Effector memory CD8-positive, alpha-beta T cell (primary cell): ENCODE data around the gene GRAMD1B.
"Not testable (repeated sequence)": the region's sequence is repeated elsewhere in the genome, so short reads cannot be mapped to it uniquely, and the experiment has no call there.

Source experiments
- ATAC-seq: fragments of 150-1000 bp; cut with Tn5 transposase; replicated peaks from 2 replicates; pipeline ENCODE4 v1.10.0; 2021; ENCODE audit warnings: mild to moderate bottlenecking, moderate library complexity
- DNase-seq, 3 experiments: peaks; one replicate each; pipeline ENCODE4 v3.0.0; 2021
- H3K27ac Mint-ChIP-seq, 2 donors: one replicate each; pipeline ENCODE4 v1.8.0; 2022; ENCODE audit warnings: mild to moderate bottlenecking in 2 of 2, mixed read lengths in 2 of 2, moderate library complexity in 2 of 2
- H3K27me3 Mint-ChIP-seq, 2 donors: one replicate each; pipeline ENCODE4 v1.8.0; 2022; ENCODE audit warnings: mixed read lengths in 2 of 2
- H3K36me3 Mint-ChIP-seq: one replicate; pipeline ENCODE4 v1.8.0; 2022; ENCODE audit warnings: mild to moderate bottlenecking, moderate library complexity, mixed read lengths; ENCODE audit not compliant: insufficient read depth
- H3K4me1 Mint-ChIP-seq, 2 donors: one replicate each; pipeline ENCODE4 v1.8.0; 2022; ENCODE audit warnings: low read depth in 2 of 2, mixed read lengths in 2 of 2
- H3K4me3 Mint-ChIP-seq, 2 donors: one replicate each; pipeline ENCODE4 v1.8.0; 2022; ENCODE audit warnings: mild to moderate bottlenecking in 2 of 2, mixed read lengths in 2 of 2, moderate library complexity in 2 of 2
- H3K9me3 Mint-ChIP-seq, 2 donors: one replicate each; pipeline ENCODE4 v1.8.0; 2022; ENCODE audit warnings: mixed read lengths in 2 of 2

The GRAMD1B gene

DNA sequence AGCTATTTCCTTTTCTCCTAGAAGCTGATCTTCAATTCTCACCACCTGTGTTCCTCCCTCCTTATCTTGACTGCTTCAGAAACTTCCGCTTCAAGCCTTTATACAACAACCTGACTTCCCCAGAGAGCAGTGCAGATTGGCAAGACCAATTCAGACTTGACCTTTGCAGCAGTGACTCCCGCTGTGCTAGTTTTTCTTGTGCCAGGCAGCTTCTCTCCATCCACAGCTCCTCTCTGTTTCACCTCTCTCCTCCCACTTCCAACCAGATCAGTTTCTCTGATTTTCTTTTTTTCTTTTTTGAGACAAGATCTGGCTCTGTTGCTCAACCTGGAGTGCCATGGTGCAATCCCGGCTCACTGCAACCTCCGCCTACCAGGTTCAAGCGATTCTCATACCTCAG, 74.3 kb downstream of the GRAMD1B start:
- Mint-ChIP-seq H3K9me3 (no peaks in the 10 kb centered on the region), H3K4me1 (peaks cover 0 to 3% of the 10 kb centered on the region in 2 donors), H3K36me3 (no peaks in the 10 kb centered on the region), H3K27ac (no peak overlapping the region), H3K4me3 (no peak overlapping the region), H3K27me3 (no peaks in the 10 kb centered on the region)
- DNase-seq (no peak), ATAC-seq (no peak)

DNA sequence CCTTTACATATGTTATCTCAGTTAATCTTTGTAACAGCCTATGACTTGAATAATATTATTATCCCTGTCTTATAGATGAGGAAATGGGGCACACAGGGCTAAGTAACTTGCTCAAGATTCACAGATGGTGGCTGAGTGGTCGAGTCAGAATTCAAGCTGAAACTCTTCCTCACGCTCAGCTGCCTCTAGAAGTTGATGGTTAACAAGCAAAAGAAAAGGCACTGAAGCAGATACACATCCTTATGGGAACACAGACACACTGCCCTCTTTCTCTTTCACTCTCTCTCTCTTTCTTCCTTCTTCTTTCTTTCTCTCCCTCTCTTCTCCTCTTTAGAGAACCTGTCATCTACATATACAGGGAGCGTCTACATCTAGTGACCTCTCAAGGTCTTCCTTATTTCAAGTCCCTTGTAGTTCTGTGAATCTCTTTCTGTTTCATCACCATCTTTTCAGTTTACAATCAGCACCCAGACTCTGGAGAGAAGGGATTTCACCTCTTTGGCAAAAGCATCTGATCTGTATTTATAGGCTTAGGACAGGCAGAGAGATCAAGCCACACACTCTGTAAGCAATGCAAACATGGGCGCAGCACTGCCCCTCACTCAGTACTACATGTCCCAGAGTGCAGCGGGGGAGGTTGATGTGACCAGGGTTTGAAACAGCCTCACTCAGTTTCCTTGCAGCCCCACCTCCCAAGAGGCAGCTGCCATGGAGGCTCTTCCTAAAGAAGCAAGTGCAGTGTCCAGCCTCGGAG, 75.7 kb downstream of the GRAMD1B start:
- H3K4me1 Mint-ChIP-seq, result peaks cover 0 to 3% of the 10 kb centered on the region in 2 donors
- ATAC-seq (no peak), DNase-seq (no peak)
- H3K27ac Mint-ChIP-seq, result no peak overlapping the region
- no peaks in the 10 kb centered on the region for H3K36me3 Mint-ChIP-seq
- H3K27me3 Mint-ChIP-seq, result no peaks in the 10 kb centered on the region
- no peaks in the 10 kb centered on the region for H3K9me3 Mint-ChIP-seq
- H3K4me3 Mint-ChIP-seq, result no peak overlapping the region

DNA sequence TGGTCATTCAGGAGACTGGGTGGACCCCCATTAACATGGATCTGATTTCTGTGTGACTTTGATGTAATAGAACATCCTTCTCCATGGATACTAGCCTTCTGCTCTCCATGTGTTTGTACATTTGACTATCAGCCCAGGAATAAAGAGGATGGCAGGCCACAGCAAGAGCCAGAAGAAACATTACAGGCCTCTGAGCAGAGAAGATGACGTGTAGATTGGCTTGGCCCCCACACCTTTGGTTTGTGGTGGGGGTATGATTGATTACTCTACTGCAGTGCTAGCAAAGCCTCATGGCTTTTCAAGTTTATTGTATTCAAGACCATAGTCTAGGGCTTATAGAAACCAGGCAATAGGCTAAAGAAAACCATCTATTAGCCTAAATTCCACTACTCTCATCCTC, 77.0 kb downstream of the GRAMD1B start:
- H3K27ac Mint-ChIP-seq, result peak overlapping the region in 1 of 2 donors; percentile 5
- H3K4me1 Mint-ChIP-seq, result peaks cover 7 to 11% of the 10 kb centered on the region in 2 donors
- ATAC-seq, result no peak
- no peak overlapping the region for H3K4me3 Mint-ChIP-seq
- no peaks in the 10 kb centered on the region for H3K36me3 Mint-ChIP-seq
- DNase-seq, result no peak
- no peaks in the 10 kb centered on the region for H3K27me3 Mint-ChIP-seq
- no peaks in the 10 kb centered on the region for H3K9me3 Mint-ChIP-seq

DNA sequence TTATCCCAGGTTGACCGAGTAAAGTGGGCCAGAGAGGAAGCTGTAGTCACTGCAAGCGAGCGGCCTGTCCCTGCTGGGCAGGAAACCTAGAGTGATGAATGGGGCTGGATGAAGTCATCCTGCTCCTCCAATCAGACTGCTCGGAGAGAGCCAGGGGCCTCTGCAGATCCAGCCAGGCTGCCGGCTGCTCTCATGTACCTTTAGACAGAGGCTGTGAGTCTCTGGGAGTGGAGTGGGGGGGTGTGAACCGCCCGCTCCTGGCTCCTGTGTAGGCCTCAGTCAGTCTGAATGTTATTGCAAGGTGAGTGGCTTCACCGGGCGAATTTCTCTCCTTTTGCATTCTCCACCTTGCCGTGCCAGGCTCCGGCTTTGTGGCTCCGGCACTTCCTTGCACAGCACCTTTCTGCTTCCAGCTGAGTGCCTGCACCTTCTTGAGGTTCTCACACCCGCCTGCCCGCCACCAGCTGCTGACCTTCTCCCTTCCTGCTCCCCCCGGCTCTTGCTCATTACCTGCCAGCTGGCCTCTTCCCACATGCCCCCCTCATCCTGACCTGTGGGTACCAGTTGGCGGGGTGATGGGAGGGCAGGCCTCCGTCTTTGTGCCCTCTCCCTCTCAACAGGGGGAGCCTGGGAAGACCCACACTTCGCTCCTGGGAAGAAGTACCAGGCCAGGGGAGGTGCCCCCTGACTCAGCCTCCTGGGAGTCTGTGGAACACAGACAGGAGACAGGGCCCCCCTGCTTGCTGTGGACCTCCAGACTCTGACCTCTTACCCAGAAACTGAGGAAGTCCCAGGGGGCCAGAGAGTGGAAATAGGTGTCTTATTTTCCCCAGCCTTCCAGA, 79.9 kb downstream of the GRAMD1B start:
- Mint-ChIP-seq H3K4me1 (peaks cover 7 to 18% of the 10 kb centered on the region in 2 donors), H3K9me3 (no peaks in the 10 kb centered on the region), H3K36me3 (no peaks in the 10 kb centered on the region), H3K4me3 (no peak overlapping the region), H3K27ac (no peak overlapping the region), H3K27me3 (no peaks in the 10 kb centered on the region)
- ATAC-seq, result no peak
- no peak for DNase-seq

DNA sequence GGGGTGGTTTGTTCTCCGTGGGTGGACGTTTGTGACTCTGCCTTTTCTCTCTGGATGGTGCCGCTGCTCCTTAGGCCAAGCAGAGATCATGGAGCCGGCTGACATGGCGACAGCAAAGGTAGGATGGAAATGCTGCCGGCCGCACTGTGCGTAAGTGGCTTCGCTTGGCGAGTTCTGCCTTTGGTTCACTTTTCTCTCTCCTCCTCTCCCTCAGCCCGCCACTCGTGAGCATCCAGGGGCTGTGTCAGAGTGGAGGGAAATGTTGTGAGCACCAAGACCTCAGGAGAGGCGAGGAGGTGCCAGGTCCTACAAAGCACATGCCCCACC, 80.5 kb downstream of the GRAMD1B start:
- Mint-ChIP-seq H3K27me3 (no peaks in the 10 kb centered on the region), H3K4me1 (peaks cover 7 to 18% of the 10 kb centered on the region in 2 donors), H3K4me3 (no peak overlapping the region), H3K36me3 (no peaks in the 10 kb centered on the region), H3K27ac (no peak overlapping the region), H3K9me3 (no peaks in the 10 kb centered on the region)
- ATAC-seq (no peak), DNase-seq (no peak)

DNA sequence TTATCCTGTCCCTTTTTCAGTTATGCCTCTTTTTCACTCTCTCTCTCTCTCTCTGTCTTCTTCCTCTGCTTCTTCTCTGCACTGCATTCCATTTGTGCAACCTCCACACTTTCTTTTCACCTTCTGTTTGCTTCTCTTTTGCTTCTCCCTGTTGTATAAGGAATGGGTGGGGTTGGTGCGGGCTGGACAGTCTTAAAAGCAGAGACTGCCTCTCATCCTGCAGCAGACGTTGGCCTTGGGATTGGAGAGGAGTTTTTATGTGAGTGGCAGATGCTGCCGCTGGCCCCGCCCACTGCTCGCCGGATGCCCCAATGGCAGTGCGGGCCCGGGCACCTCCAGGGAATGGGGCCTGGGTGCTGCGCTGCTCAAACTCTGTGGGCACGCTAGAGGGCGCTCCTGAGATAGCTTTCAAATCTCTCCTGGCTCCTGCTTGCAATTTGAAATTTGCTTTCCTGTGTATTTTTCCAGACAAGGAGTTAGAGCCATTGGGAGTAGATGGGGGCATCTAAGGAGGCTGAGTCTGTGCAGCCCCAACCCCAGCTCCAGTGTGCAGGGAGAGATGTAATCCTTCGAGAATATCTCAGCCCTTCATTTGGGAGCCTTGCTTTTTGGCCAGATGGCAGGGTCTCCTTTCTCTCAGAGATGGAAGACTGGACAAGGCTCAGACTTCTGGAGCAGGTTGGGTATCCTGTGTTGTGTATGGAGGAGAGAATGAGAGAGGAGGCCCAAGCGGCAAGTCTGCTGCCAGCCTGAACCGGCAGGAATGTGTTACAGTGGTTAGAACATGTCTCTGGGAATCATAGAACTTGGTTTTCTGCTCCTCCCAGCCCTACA, 81.2 kb downstream of the GRAMD1B start:
- Mint-ChIP-seq H3K9me3 (no peaks in the 10 kb centered on the region), H3K27me3 (no peaks in the 10 kb centered on the region), H3K4me1 (peaks cover 7 to 18% of the 10 kb centered on the region in 2 donors), H3K4me3 (no peak overlapping the region), H3K27ac (no peak overlapping the region), H3K36me3 (no peaks in the 10 kb centered on the region)
- ATAC-seq (peak; percentile 86), DNase-seq (peak; percentile 38 to 52 (median 43))

DNA sequence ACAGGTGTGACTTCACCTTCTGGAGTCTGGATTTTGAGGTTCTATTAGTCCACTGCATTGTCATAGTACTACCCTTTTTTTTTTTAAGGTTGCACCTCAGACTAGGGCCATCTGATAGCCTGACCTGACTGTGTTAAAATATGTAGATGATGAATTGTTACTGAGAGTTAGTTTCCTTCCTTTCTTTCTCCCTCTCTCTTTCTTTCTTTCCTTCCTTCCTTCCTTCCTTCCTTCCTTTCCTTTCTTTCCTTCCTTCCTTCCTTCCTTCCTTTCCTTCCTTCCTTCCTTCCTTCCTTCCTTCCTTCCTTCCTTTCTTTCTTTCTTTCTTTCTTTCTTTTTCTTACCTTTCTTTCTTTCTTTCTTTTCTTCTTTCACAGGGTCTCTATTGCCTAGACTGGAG, 83.2 kb downstream of the GRAMD1B start:
- H3K9me3 Mint-ChIP-seq, H3K36me3 Mint-ChIP-seq, H3K27ac Mint-ChIP-seq, H3K4me3 Mint-ChIP-seq, DNase-seq, ATAC-seq, H3K27me3 Mint-ChIP-seq: not testable (repeated sequence)
- H3K4me1 Mint-ChIP-seq, result peaks cover 20 to 32% of the 10 kb centered on the region in 2 donors

DNA sequence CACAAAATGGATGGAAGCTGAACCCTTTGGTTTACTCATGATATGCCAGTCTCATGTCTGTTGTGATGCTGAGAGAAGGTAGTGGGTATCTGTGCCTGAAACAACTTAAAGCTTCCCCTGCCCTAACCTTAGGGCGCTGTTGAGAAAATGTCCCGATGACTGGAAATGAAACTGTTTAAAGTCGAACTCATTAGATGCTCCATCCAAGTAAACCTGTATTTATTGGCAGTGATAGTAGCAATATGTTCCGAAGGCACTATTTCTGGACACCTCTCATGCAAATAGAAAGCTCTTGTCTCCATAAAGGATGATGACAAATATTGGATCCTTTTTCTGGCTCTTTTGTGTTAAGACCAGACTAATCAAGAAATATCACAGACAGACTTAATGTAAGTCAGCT, 86.2 kb downstream of the GRAMD1B start:
- no peak for ATAC-seq
- Mint-ChIP-seq H3K9me3 (no peaks in the 10 kb centered on the region), H3K4me3 (no peak overlapping the region), H3K27ac (no peak overlapping the region), H3K4me1 (peaks cover 21 to 31% of the 10 kb centered on the region in 2 donors), H3K36me3 (no peaks in the 10 kb centered on the region), H3K27me3 (peaks cover 0 to 17% of the 10 kb centered on the region in 2 donors)
- no peak for DNase-seq

DNA sequence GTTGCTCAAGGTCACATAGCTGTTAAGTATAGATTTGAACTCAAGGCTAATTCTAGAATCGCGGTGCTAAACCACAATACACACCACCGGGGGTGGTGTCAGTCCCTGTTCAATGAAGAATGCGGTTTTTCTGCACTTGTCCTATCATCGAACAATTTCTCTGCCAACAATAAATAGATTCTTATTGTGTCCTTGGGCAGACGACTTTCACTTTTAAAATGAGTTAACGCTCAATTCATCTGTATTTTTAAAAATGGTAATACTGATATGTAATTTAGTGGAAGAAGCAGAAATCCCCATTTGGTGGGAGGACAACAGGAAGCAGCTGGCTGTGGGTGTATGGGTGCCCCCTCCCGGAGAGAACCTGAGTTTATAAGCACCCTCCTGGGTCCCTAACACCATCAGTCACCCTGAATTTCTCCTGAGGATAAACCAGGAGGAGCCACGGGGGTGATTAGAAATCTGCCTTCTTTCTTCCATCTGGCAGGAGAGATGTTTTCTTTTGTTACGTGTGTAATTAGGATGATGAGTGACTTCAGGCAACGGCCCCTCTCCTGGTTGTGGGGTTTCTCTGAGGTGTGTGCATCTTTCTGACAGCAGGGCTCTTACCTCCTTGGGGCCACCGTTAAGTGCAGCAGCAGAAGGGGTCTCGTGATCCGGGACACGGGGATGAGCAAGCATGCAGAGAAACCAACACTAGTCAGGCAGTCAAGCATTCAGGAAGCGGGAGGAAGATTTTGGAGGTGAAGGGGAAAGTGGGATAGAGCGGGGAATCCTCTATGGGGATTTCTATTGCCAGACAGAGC, 87.7 kb downstream of the GRAMD1B start:
- peak; percentile 45 for ATAC-seq
- Mint-ChIP-seq H3K27me3 (peaks cover 0 to 17% of the 10 kb centered on the region in 2 donors), H3K9me3 (no peaks in the 10 kb centered on the region), H3K27ac (peak overlapping the region; percentile 60 to 76), H3K36me3 (no peaks in the 10 kb centered on the region), H3K4me3 (peak overlapping the region; percentile 55 to 67), H3K4me1 (peaks cover 18 to 29% of the 10 kb centered on the region in 2 donors)
- DNase-seq, result no peak

DNA sequence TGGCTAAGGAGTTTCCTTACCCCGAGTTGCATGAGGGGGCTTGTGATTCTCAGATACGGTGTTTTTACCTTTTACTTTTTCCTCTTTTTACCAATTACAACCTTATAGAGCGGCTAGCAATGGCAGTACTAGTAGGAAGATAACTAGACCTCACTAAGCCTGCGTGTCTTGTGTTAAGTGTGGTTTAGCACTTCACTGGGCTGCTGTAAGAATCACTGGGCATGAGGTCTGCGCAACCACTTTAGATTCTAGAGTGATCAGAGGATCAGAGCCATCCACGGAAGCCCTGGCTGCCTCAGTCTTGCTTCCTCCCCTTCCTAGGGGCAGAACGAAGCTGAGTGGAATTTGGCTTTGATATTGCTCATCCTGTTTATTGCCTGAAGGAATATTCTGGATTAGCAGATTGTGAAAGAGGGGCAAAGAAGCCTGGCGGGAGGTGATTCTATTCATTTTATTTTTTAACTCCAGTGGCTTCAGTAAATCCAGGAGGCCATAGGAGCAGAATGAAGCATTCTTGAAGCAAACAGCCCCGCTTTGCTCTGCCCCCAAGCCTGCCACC, 88.5 kb downstream of the GRAMD1B start:
- H3K4me3 Mint-ChIP-seq, result peak overlapping the region in 1 of 2 donors; percentile 67

DNA sequence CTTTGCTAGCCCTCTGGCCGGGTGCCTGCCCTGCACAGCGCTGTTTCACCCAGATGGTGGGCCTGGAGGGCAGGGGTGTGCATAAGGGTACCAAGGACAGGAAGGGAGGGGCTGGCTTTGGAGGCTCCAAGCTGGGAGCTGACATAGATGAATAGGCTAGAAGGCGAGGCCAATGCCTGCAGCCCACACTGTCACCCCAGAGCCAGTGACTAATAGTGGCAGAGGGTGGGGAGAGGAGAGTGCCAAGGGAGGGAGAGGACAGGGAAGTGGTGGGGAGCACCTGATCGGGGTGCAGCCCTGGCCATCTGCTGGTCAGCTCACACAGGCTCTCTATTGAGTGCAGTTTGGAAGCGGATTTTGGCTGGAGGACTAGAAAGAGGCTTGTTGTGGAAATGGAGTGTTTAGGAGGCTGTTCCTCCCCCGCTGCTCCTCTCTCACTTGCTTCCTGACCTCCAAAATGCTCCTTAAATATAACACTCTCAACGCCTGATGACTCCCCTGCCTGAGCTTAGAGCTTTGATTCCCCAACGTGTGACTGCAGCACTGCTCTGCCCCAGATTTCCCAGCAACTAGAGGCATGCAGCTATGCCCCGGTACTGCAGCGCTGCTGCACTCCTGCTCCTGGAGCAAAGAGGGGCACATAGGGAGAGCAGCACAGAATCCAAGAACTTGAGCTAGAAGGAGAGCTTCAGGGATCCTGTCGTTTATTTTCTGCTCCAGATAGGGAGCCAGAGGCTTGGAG, 89.2 kb downstream of the GRAMD1B start:
- peaks cover 18 to 22% of the 10 kb centered on the region in 2 donors for H3K4me1 Mint-ChIP-seq
- no peaks in the 10 kb centered on the region for H3K36me3 Mint-ChIP-seq
- no peaks in the 10 kb centered on the region for H3K9me3 Mint-ChIP-seq
- H3K27me3 Mint-ChIP-seq, result peaks cover 0 to 17% of the 10 kb centered on the region in 2 donors
- H3K4me3 Mint-ChIP-seq, result no peak overlapping the region
- ATAC-seq (no peak), DNase-seq (no peak)
- no peak overlapping the region for H3K27ac Mint-ChIP-seq

More for the DNA sequence above, 88.5 kb downstream of the GRAMD1B start:
- DNase-seq (no peak), ATAC-seq (peak; percentile 64)
- Mint-ChIP-seq H3K36me3 (no peaks in the 10 kb centered on the region), H3K27ac (peak overlapping the region in 1 of 2 donors; percentile 76), H3K27me3 (peaks cover 0 to 17% of the 10 kb centered on the region in 2 donors), H3K9me3 (no peaks in the 10 kb centered on the region), H3K4me1 (peaks cover 18 to 25% of the 10 kb centered on the region in 2 donors)

DNA sequence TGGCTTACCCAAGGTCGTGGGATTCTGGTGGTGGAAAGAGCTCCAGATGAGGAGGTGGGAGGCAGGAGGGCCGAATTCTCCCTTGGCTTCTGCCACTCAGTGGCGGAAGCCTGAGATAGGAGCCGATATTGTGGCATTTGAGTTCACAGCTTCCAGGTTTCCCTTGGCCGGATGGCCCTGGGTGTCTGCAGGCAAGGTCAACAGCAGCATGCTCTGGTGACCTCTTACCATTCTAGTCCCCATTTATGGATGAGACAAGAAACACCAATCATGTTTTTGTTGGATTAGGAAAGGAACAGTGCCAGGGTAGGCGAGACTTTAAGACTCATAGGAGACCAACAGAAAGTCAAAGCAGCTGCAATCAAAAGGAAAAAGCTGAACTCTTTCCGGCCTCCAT, 89.7 kb downstream of the GRAMD1B start:
- H3K4me3 Mint-ChIP-seq, result no peak overlapping the region
- no peaks in the 10 kb centered on the region for H3K36me3 Mint-ChIP-seq
- no peaks in the 10 kb centered on the region for H3K9me3 Mint-ChIP-seq
- peaks cover 0 to 17% of the 10 kb centered on the region in 2 donors for H3K27me3 Mint-ChIP-seq
- ATAC-seq (no peak), DNase-seq (no peak)
- peaks cover 18 to 22% of the 10 kb centered on the region in 2 donors for H3K4me1 Mint-ChIP-seq
- H3K27ac Mint-ChIP-seq, result no peak overlapping the region
